NB4 (cell line): ENCODE data around the gene IFT81.

Experiments used
- DNase-seq: peaks from one replicate; pipeline ENCODE4 v3.0.0; 2010; ENCODE audit warnings: low read depth
- H3K4me3 ChIP-seq: one replicate; pipeline ENCODE4 v1.5.1; 2011; ENCODE audit warnings: mild to moderate bottlenecking, low read depth, low read length, moderate library complexity
- MYC ChIP-seq: IDR thresholded peaks from 2 replicates; pipeline ENCODE4 v1.6.1; 2011; ENCODE audit warnings: low read depth, low read length
- POLR2A ChIP-seq: IDR thresholded peaks from 2 replicates; pipeline ENCODE4 v1.6.1; 2011; ENCODE audit warnings: mild to moderate bottlenecking; ENCODE audit not compliant: insufficient read length; ENCODE audit errors: extremely low read depth
- TF ChIP-seq, protein P1 (sequence below): IDR thresholded peaks from 2 replicates; pipeline ENCODE4 v1.6.1; 2011; ENCODE audit warnings: low read depth, low read length
- TF ChIP-seq, protein P2 (sequence below): IDR thresholded peaks from one replicate; pipeline ENCODE4 v1.5.1; 2012; ENCODE audit warnings: low read depth, low read length

Gene IFT81

GRCh38 chr12:110123919-110124268 is 263 bp upstream of the IFT81 start:
- peak overlapping the region; percentile 18 for H3K4me3 ChIP-seq
- no peak for DNase-seq
- TF ChIP-seq, protein P1, sequence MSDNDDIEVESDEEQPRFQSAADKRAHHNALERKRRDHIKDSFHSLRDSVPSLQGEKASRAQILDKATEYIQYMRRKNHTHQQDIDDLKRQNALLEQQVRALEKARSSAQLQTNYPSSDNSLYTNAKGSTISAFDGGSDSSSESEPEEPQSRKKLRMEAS, result peak; percentile 92
- TF ChIP-seq POLR2A (no peak), MYC (peak; percentile 73)

- H3K4me3 ChIP-seq, result no peak overlapping the region
- no peak for TF ChIP-seq POLR2A
- TF ChIP-seq, protein P1, result no peak
- TF ChIP-seq, protein P2, sequence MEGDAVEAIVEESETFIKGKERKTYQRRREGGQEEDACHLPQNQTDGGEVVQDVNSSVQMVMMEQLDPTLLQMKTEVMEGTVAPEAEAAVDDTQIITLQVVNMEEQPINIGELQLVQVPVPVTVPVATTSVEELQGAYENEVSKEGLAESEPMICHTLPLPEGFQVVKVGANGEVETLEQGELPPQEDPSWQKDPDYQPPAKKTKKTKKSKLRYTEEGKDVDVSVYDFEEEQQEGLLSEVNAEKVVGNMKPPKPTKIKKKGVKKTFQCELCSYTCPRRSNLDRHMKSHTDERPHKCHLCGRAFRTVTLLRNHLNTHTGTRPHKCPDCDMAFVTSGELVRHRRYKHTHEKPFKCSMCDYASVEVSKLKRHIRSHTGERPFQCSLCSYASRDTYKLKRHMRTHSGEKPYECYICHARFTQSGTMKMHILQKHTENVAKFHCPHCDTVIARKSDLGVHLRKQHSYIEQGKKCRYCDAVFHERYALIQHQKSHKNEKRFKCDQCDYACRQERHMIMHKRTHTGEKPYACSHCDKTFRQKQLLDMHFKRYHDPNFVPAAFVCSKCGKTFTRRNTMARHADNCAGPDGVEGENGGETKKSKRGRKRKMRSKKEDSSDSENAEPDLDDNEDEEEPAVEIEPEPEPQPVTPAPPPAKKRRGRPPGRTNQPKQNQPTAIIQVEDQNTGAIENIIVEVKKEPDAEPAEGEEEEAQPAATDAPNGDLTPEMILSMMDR, result no peak
- no peak for TF ChIP-seq MYC
- DNase-seq, result no peak
Observed at GRCh38 chr12:110126557-110126956, 2.4 kb downstream of the IFT81 start.

GRCh38 chr12:110134691-110135411 is 10.7 kb downstream of the IFT81 start:
- TF ChIP-seq, protein P2, result no peak
- no peak overlapping the region for H3K4me3 ChIP-seq
- peak; percentile 42 for DNase-seq

- no peak overlapping the region for H3K4me3 ChIP-seq
- no peak for DNase-seq
- TF ChIP-seq MYC (no peak), POLR2A (no peak)
- TF ChIP-seq, protein P2, result no peak
- TF ChIP-seq, protein P1, result no peak
Observed at GRCh38 chr12:110135806-110136205, 11.6 kb downstream of the IFT81 start.

GRCh38 chr12:110137786-110138185 is 13.6 kb downstream of the IFT81 start:
- TF ChIP-seq MYC (no peak), POLR2A (no peak)
- TF ChIP-seq, protein P1, result no peak
- TF ChIP-seq, protein P2, result no peak
- DNase-seq, result no peak
- no peak overlapping the region for H3K4me3 ChIP-seq

DNA sequence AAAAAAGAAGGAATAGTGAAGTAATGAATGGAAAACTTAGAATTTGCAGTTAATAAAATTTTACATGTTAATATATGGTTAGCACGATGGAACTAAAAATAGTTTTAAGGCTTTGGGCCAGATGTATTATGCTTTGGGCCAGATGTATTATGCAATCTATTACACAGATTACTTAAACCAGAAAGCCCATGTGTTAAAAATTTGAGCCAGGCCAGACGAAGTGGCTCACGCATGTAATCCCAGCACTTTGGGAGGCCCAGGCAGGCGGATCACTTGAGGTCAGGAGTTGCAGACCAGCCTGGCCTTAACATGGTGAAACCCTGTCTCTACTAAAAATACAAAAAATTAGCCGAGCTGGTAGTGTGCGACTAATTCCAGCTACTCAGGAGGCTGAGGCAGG is 17.2 kb downstream of the IFT81 start:
- no peak overlapping the region for H3K4me3 ChIP-seq
- no peak for TF ChIP-seq MYC
- TF ChIP-seq, protein P2, result no peak
- TF ChIP-seq, protein P1, result no peak
- TF ChIP-seq POLR2A, result no peak
- DNase-seq, result no peak
